ENCODE measurements around the gene AKAP13. TPM values are rescaled to one million over a fixed set of nuclear protein-coding genes. Genes with fewer than 3 reads are reported as not detected.
A peak's percentile ranks its signal among the peaks of the same experiment; 100 is the strongest.

AKAP13 gene
- total RNA-seq, 2 experiments from 2014 or later: 83.2 to 85.2 TPM

GRCh38 chr15:85539491-85539890 lies 159.1 kb downstream of the AKAP13 start:
- H3K4me3 Mint-ChIP-seq: no peak overlapping the region

GRCh38 chr15:85540085-85540797 lies 159.8 kb downstream of the AKAP13 start:
- no peaks in the 10 kb centered on the region for H3K9me3 Mint-ChIP-seq
- H3K4me3 Mint-ChIP-seq: no peak overlapping the region
- H3K27me3 Mint-ChIP-seq: no peaks in the 10 kb centered on the region
- H3K4me1 Mint-ChIP-seq: peaks cover 64% of the 10 kb centered on the region
- DNase-seq: no peak
- H3K36me3 Mint-ChIP-seq: peaks cover 23% of the 10 kb centered on the region
- no peak overlapping the region for H3K27ac Mint-ChIP-seq

More at GRCh38 chr15:85539491-85539890, 159.1 kb downstream of the AKAP13 start:
- H3K4me1 Mint-ChIP-seq: peaks cover 65% of the 10 kb centered on the region
- peaks cover 22% of the 10 kb centered on the region for H3K36me3 Mint-ChIP-seq
- no peaks in the 10 kb centered on the region for H3K27me3 Mint-ChIP-seq
- H3K9me3 Mint-ChIP-seq: no peaks in the 10 kb centered on the region
- DNase-seq: no peak
- H3K27ac Mint-ChIP-seq: no peak overlapping the region

GRCh38 chr15:85541744-85542143 lies 161.3 kb downstream of the AKAP13 start:
- Mint-ChIP-seq H3K4me3 (no peak overlapping the region), H3K27me3 (no peaks in the 10 kb centered on the region), H3K36me3 (peaks cover 28% of the 10 kb centered on the region), H3K9me3 (no peaks in the 10 kb centered on the region), H3K27ac (peak overlapping the region; percentile 74), H3K4me1 (peaks cover 65% of the 10 kb centered on the region)
- DNase-seq: peak; percentile 25

- peak overlapping the region; percentile 74 for H3K27ac Mint-ChIP-seq
- H3K4me1 Mint-ChIP-seq: peaks cover 70% of the 10 kb centered on the region
- peaks cover 31% of the 10 kb centered on the region for H3K36me3 Mint-ChIP-seq
- no peak for DNase-seq
- H3K27me3 Mint-ChIP-seq: no peaks in the 10 kb centered on the region
- H3K4me3 Mint-ChIP-seq: peak overlapping the region; percentile 15
- no peaks in the 10 kb centered on the region for H3K9me3 Mint-ChIP-seq
Observed at GRCh38 chr15:85542488-85542887, 162.1 kb downstream of the AKAP13 start.

- H3K27me3 Mint-ChIP-seq: no peaks in the 10 kb centered on the region
- peaks cover 74% of the 10 kb centered on the region for H3K4me1 Mint-ChIP-seq
- peaks cover 34% of the 10 kb centered on the region for H3K36me3 Mint-ChIP-seq
- no peaks in the 10 kb centered on the region for H3K9me3 Mint-ChIP-seq
- peak overlapping the region; percentile 74 for H3K27ac Mint-ChIP-seq
- peak; percentile 10 for DNase-seq
- peak overlapping the region; percentile 62 for H3K4me3 Mint-ChIP-seq
Observed at GRCh38 chr15:85542895-85543331, 162.5 kb downstream of the AKAP13 start.

GRCh38 chr15:85543741-85544155 lies 163.3 kb downstream of the AKAP13 start:
- Mint-ChIP-seq H3K9me3 (no peaks in the 10 kb centered on the region), H3K4me3 (peak overlapping the region; percentile 62), H3K27ac (peak overlapping the region; percentile 74), H3K27me3 (no peaks in the 10 kb centered on the region), H3K4me1 (peaks cover 77% of the 10 kb centered on the region), H3K36me3 (peaks cover 32% of the 10 kb centered on the region)
- DNase-seq: peak; percentile 40

GRCh38 chr15:85545185-85545584 lies 164.8 kb downstream of the AKAP13 start:
- peaks cover 33% of the 10 kb centered on the region for H3K36me3 Mint-ChIP-seq
- H3K9me3 Mint-ChIP-seq: no peaks in the 10 kb centered on the region
- H3K4me1 Mint-ChIP-seq: peaks cover 72% of the 10 kb centered on the region
- H3K4me3 Mint-ChIP-seq: no peak overlapping the region
- H3K27ac Mint-ChIP-seq: no peak overlapping the region
- no peak for DNase-seq
- H3K27me3 Mint-ChIP-seq: no peaks in the 10 kb centered on the region

GRCh38 chr15:85545752-85546151 lies 165.3 kb downstream of the AKAP13 start:
- Mint-ChIP-seq H3K4me1 (peaks cover 69% of the 10 kb centered on the region), H3K9me3 (no peaks in the 10 kb centered on the region), H3K4me3 (no peak overlapping the region), H3K27me3 (no peaks in the 10 kb centered on the region), H3K27ac (no peak overlapping the region), H3K36me3 (peaks cover 33% of the 10 kb centered on the region)
- no peak for DNase-seq

GRCh38 chr15:85547386-85547785 lies 167.0 kb downstream of the AKAP13 start:
- Mint-ChIP-seq H3K9me3 (no peaks in the 10 kb centered on the region), H3K36me3 (peaks cover 40% of the 10 kb centered on the region), H3K27ac (peak overlapping the region; percentile 78), H3K4me3 (no peak overlapping the region), H3K4me1 (peaks cover 61% of the 10 kb centered on the region), H3K27me3 (no peaks in the 10 kb centered on the region)
- DNase-seq: no peak

GRCh38 chr15:85550283-85550682 lies 169.9 kb downstream of the AKAP13 start:
- no peak for DNase-seq
- H3K4me1 Mint-ChIP-seq: peaks cover 51% of the 10 kb centered on the region

GRCh38 chr15:85551221-85551832 lies 170.9 kb downstream of the AKAP13 start:
- no peak overlapping the region for H3K27ac Mint-ChIP-seq
- H3K9me3 Mint-ChIP-seq: no peaks in the 10 kb centered on the region
- H3K36me3 Mint-ChIP-seq: peaks cover 39% of the 10 kb centered on the region
- peaks cover 49% of the 10 kb centered on the region for H3K4me1 Mint-ChIP-seq
- H3K4me3 Mint-ChIP-seq: no peak overlapping the region
- no peak for DNase-seq
- no peaks in the 10 kb centered on the region for H3K27me3 Mint-ChIP-seq

More at GRCh38 chr15:85550283-85550682, 169.9 kb downstream of the AKAP13 start:
- Mint-ChIP-seq H3K4me3 (no peak overlapping the region), H3K9me3 (no peaks in the 10 kb centered on the region), H3K27me3 (no peaks in the 10 kb centered on the region), H3K36me3 (peaks cover 46% of the 10 kb centered on the region), H3K27ac (no peak overlapping the region)

GRCh38 chr15:85554852-85555521 lies 174.6 kb downstream of the AKAP13 start:
- H3K36me3 Mint-ChIP-seq: peaks cover 40% of the 10 kb centered on the region
- H3K4me3 Mint-ChIP-seq: peak overlapping the region; percentile 27
- H3K27me3 Mint-ChIP-seq: no peaks in the 10 kb centered on the region
- H3K4me1 Mint-ChIP-seq: peaks cover 64% of the 10 kb centered on the region
- no peaks in the 10 kb centered on the region for H3K9me3 Mint-ChIP-seq
- peak overlapping the region; percentile 83 for H3K27ac Mint-ChIP-seq
- DNase-seq: no peak

GRCh38 chr15:85555875-85556617 lies 175.6 kb downstream of the AKAP13 start:
- Mint-ChIP-seq H3K4me1 (peaks cover 66% of the 10 kb centered on the region), H3K36me3 (peaks cover 39% of the 10 kb centered on the region), H3K27ac (peak overlapping the region; percentile 83), H3K9me3 (no peaks in the 10 kb centered on the region), H3K27me3 (no peaks in the 10 kb centered on the region), H3K4me3 (peak overlapping the region; percentile 27)
- DNase-seq: no peak

- Mint-ChIP-seq H3K36me3 (peaks cover 37% of the 10 kb centered on the region), H3K27me3 (no peaks in the 10 kb centered on the region), H3K9me3 (no peaks in the 10 kb centered on the region), H3K4me1 (peaks cover 63% of the 10 kb centered on the region), H3K27ac (peak overlapping the region; percentile 69), H3K4me3 (peak overlapping the region; percentile 2)
- no peak for DNase-seq
Observed at GRCh38 chr15:85556618-85556895, 176.2 kb downstream of the AKAP13 start.

GRCh38 chr15:85557385-85557784 lies 177.0 kb downstream of the AKAP13 start:
- H3K9me3 Mint-ChIP-seq: no peaks in the 10 kb centered on the region
- H3K4me1 Mint-ChIP-seq: peaks cover 60% of the 10 kb centered on the region
- H3K36me3 Mint-ChIP-seq: peaks cover 31% of the 10 kb centered on the region
- peak overlapping the region; percentile 43 for H3K27ac Mint-ChIP-seq
- no peaks in the 10 kb centered on the region for H3K27me3 Mint-ChIP-seq
- no peak overlapping the region for H3K4me3 Mint-ChIP-seq
- no peak for DNase-seq

Measured in activated naive CD8-positive, alpha-beta T cell treated with anti-CD3 and anti-CD28 coated beads for 36 hours (primary cell).